Measurements from ENCODE around the gene RAB8B. TPM values are rescaled to one million over a fixed set of nuclear protein-coding genes. Genes with fewer than 3 reads are reported as not detected.

RAB8B gene
- total RNA-seq, 1 experiment from 2014 or later, result 16.0 TPM

DNA sequence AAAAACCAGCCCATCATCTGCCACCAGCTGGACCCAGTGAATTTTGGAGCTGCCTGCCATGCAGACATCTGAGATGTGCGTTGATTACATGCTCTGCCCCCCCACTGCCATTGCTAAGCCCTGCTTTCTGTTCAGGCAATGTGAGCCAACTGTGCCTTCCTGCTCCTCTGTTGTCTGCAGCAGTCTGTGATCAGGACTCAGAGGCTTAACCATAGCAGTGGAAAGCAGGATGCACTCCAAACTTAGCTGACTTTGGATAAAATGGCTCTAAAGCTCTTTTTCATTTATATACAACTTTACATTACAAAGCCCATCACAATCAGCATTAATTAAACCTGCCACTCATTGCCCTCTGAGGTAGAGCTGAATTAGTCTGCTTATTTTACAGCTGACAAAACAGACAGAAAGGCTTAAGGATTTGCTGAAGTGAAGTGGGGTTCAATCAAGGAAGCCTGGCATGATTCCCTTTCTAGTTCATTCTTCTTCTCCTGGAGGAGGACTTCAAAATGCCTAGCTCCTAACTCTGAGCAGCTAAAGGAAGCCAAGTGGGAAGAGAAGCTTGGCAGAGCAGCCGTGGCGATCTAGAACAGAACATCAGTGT is 16.5 kb upstream of the RAB8B start:
- no peak for DNase-seq
- Histone ChIP-seq H3K4me3 (no peak overlapping the region), H3K27me3 (no peaks in the 10 kb centered on the region), H3K9me3 (no peaks in the 10 kb centered on the region), H3K36me3 (no peaks in the 10 kb centered on the region)

DNA sequence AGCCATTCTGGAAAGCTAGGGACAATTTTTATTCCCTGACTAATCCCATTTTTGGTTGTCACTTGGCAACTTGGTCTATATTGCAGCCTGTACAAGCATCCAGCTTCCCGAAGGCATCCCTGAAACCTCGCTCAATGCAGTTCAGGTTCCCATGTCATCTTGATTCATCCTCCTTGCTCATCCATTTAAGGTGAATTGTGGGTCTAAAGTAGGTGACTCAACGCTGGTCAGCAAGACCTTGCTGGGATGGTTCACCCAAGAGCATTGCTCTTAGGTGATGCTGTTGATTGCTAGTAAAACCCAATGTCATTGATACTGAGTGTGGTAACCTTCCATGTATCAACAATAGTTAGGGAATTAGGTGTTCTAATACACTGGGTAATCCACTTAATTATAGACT is 13.1 kb upstream of the RAB8B start:
- H3K9me3 ChIP-seq, result no peaks in the 10 kb centered on the region
- DNase-seq, result no peak
- H3K36me3 ChIP-seq, result no peaks in the 10 kb centered on the region
- no peaks in the 10 kb centered on the region for H3K27me3 ChIP-seq
- no peak overlapping the region for H3K4me3 ChIP-seq

DNA sequence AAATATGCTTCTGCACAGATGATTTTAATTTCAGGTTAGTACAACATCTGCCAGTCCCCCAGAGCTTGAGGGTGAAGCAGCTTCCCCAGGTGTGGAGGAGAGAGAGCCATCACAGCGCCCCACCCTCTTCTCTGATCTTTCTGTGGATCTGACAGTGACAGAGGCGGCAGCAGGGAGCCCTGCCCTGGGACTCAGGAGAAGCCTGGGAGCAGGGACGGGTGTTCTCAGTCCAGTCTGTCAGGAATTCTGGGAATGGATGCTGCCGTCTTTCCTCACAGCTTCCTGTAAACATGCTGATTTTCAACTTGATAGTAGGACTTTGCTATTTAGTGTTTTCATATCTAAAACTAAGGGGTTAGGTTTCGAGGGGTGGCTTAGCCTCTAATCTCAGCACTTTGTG is 11.4 kb upstream of the RAB8B start:
- Histone ChIP-seq H3K9me3 (no peaks in the 10 kb centered on the region), H3K36me3 (no peaks in the 10 kb centered on the region), H3K27me3 (no peaks in the 10 kb centered on the region), H3K4me3 (no peak overlapping the region)
- no peak for DNase-seq

DNA sequence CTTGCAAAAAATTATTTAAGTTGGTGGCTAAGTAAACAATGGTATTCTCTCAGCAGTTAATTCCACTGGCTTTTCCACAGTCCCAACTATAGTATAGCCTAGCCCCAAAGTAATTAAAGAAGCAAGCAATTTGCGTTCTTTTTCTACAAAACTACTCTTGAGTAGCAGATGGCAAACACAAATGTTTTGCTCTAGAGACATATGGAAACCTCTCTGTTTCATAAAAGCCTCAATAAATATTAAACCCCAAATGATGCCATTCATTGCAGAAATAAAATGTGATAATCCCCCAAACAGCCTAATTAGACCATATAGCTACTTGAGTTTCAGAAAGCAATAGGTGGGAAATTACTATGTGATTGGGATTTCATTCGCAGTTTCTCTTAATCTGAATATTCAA is 8.7 kb upstream of the RAB8B start:
- Histone ChIP-seq H3K36me3 (no peaks in the 10 kb centered on the region), H3K9me3 (no peaks in the 10 kb centered on the region), H3K4me3 (no peak overlapping the region), H3K27me3 (no peaks in the 10 kb centered on the region)
- DNase-seq, result no peak

DNA sequence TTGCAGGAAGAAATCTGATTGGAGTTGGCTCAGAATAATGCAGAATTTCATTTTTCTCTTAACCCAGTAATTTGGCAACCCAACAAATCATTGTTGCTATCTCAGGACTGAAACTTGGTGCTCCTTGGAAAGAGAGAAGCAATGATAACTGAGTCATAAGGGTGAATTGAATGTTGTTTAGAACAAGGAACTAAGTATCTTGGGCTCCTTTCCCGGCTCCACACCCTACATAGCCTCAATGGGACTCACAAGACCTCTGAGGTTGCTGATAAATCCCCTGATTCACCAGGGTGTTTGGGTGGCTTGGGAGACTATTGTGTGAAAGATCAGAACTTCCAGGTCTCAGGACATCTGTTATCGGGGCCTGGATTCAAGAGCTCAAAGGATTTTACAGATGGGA is 7.8 kb upstream of the RAB8B start:
- Histone ChIP-seq H3K27me3 (no peaks in the 10 kb centered on the region), H3K9me3 (no peaks in the 10 kb centered on the region), H3K36me3 (no peaks in the 10 kb centered on the region), H3K4me3 (no peak overlapping the region)
- DNase-seq, result peak; percentile 33

DNA sequence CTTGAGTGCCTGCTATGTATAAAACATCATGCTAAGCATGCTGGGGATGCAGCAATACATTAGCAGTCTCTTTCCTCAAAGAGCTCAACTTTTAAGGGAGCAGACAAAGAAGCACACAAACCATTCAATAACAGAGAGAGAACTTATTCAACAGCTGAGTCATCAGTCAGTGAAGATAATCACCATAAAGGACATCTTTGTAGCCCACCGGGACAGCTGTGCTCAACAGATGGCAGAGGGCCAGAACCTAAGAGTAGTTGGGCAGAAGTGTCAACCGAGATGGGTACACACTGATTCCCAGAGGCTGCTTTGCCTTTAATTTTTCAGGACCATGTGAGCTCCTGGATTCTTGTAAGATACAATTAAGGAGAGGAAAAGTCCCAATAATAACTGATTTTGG is 4.2 kb upstream of the RAB8B start:
- no peaks in the 10 kb centered on the region for H3K9me3 ChIP-seq
- no peak overlapping the region for H3K4me3 ChIP-seq

DNA sequence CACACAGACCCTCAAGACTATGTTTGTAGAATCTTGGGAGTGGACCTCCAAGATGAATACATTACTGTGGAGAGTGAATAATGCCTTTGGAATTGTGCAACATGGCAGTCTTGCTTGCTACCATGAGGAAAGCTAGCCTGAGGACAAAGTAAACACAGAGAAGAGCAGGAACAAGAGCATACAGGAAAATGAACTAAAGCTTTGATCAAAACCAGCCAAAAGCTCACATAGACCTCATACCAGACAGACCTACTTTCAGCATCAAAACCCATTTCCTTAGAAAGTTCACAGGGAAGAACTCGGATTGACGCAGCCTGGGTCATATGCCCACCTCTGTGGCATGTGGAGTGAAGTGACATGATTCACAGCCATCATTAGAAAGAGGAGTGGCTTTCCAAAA is 3.3 kb upstream of the RAB8B start:
- H3K9me3 ChIP-seq, result no peaks in the 10 kb centered on the region
- no peak for DNase-seq
- H3K27me3 ChIP-seq, result no peaks in the 10 kb centered on the region
- no peak overlapping the region for H3K4me3 ChIP-seq
- no peaks in the 10 kb centered on the region for H3K36me3 ChIP-seq

More for the DNA sequence above, 4.2 kb upstream of the RAB8B start:
- Histone ChIP-seq H3K36me3 (no peaks in the 10 kb centered on the region), H3K27me3 (no peaks in the 10 kb centered on the region)
- DNase-seq, result no peak

DNA sequence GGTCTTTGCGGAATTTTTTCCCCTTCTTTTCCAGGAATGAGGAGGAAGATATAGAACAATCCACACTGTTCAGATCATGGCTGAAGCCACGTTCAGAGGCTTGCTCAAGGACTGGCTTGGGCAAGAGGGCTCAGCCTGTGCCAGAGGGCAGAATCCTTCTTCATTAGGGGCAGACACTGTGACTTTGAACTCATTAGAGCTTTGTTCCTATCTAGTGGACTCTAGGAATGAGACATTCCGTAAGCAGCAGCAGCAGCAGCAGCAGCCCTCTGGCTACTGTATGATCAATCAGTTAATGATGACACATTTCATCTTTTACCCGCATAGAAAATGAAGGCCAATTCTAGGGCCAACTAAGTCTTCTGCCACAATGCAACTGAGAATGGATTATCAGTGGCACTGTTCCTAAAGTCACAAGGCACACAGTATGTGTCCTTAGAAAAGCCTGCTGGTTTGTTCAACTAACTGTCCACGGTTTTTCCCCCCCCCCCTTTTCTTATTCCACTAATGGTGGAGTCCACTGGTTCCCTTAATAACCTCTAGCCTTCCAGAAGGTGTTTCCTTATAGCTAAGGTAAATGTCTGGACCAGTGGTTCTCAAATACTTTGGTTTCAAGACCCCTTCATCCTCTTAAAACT is 1.7 kb upstream of the RAB8B start:
- no peak overlapping the region for H3K4me3 ChIP-seq
- no peaks in the 10 kb centered on the region for H3K9me3 ChIP-seq
- no peaks in the 10 kb centered on the region for H3K27me3 ChIP-seq
- H3K36me3 ChIP-seq, result no peaks in the 10 kb centered on the region
- no peak for DNase-seq

DNA sequence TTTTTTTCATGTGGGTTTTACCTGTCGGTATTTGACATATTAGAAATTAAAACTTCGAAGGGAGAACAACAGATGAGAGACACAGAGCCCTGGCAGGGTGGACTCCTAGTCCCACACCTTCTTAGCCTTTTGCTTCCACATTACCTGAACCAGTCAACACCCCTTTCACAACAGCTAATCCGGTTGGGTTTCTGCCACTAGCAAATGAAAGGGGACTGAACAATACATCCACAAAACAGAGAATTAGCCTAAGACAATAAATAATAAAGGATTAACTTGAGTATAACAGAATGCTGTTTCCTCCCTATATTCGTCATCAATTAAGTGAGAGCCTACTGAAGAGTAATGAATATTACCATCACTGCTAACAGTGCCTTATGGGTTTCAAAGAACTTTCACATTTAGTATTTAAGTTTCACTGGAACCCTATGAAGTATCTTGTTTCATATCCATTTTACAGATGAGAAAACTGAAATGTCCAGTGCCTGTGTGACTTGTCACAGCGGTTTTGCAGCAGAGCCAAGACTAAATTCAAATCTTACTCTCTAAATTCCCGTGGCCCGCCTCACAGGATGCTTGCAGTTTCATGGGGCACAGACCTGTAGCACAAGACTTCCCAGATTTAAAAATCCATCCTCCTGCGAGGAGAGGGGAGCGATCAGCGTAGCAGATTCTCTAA is 1.0 kb upstream of the RAB8B start:
- peak overlapping the region; percentile 72 for H3K4me3 ChIP-seq
- H3K27me3 ChIP-seq, result no peaks in the 10 kb centered on the region
- no peaks in the 10 kb centered on the region for H3K9me3 ChIP-seq
- no peak for DNase-seq
- H3K36me3 ChIP-seq, result no peaks in the 10 kb centered on the region

DNA sequence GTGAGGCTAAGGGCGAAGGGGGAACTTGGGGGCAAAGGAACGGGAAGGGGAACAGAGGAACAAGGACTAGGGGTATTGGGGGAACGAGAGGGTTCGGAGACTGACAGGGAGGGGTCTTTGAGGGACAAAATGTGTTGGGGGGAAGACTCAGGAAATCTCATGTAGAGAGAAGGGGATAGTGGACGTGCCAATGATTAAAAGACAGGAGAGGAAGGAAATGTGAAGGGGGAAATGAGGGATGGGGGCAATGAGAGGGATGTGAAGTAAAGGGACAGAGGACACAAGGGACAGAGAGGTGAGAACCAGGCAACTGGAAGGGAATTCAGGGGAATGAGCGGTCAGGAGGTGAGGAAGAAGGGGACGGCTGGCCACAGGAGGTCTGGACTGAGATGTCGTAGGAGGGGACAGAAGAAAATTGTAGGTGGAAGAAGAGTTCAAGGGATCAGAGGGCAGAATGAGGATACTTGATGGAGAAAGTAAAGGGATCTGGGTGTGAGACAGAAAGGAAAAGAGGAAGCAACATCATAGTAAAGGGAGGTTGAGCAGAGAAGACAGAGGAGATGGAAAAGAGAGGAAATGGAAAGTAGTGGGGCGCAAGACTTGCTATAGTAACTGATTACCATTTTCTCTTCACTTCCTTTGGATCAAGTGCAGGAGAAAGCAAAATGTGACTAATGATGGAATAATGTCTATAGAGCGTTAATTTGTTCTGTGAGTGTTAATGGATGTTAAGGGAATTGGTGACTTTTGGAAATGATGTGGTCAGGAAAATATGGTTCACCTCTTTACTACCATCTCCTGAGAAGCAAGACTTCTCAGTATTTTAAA is 749 bp downstream of the RAB8B start:
- Histone ChIP-seq H3K27me3 (no peaks in the 10 kb centered on the region), H3K36me3 (no peaks in the 10 kb centered on the region), H3K4me3 (peak overlapping the region; percentile 72), H3K9me3 (no peaks in the 10 kb centered on the region)
- DNase-seq, result no peak

DNA sequence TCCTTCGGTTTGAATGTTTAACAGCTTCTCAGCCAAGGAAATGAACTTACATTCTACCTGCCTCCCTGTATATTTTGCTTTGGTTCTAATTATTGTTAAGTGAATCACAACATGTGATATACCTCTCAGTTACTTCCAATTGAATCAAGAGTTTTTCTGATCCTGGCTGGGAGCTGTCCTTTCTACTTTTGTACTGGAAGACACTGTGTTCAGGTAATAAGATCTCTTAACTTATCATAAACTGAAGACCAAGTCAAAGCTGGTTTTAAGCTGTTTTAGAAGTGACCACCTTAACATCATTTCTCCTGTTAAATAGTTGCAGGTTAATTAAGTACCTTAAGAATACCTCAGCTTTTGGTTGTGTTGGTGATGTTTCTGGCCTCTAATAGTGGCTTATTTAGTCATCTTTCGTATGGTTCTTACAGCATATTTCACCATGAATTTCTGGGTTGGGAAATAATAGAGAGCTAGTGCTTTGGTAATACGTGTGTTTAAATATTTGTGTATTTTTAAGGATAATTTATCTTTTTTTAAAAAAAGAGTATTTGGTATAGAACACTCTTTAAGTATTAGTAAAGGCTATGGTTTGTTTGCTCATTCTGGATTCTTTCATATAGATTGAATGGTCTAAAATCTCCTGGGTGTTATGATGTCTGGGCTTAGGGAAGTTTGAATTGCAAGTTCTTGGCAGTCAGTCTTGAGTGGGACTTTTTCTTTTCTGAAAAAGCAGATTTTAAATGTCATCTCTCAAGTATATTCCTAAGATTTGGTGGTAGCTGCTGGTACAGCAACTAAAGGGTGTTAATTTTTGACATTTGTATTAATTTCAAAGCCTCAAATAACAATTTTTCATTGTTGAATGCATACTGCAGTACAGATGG is 1.6 kb downstream of the RAB8B start:
- DNase-seq, result no peak
- Histone ChIP-seq H3K36me3 (no peaks in the 10 kb centered on the region), H3K9me3 (no peaks in the 10 kb centered on the region), H3K27me3 (no peaks in the 10 kb centered on the region), H3K4me3 (peak overlapping the region; percentile 72)

DNA sequence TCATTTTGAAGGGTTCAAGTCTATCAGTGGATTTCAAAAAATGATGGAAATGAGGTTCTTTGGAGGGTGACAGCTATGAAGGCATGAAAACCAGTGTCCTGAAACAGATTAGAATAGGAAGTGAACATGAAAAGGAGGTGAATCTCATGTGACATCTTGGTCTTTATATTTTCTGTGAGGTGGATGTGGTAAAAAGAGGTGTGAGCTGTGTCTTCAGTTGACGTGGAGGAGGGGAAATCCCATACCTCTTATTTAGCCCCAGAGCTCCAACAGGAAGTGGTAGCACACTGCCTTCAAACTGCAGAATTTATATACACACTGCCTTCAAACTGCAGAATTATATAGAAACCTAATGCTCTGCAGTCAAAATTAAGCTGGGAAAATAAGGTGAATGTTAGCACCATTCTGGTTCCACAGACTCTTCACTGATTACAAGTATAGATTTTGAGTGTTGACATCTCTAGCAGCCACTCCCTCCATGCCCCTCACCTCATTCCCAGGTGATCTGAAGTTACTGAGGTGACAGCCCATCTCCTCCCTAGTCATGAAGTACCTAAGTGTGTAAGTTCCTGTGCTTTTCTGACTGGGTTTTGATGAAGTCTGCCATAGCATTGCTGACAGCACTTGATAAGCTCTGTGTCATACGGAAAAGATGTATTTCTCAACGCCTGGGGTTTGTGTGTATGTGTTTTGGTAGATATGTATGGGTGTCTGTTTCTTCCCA is 2.7 kb downstream of the RAB8B start:
- Histone ChIP-seq H3K4me3 (no peak overlapping the region), H3K36me3 (no peaks in the 10 kb centered on the region), H3K9me3 (no peaks in the 10 kb centered on the region), H3K27me3 (no peaks in the 10 kb centered on the region)
- no peak for DNase-seq

DNA sequence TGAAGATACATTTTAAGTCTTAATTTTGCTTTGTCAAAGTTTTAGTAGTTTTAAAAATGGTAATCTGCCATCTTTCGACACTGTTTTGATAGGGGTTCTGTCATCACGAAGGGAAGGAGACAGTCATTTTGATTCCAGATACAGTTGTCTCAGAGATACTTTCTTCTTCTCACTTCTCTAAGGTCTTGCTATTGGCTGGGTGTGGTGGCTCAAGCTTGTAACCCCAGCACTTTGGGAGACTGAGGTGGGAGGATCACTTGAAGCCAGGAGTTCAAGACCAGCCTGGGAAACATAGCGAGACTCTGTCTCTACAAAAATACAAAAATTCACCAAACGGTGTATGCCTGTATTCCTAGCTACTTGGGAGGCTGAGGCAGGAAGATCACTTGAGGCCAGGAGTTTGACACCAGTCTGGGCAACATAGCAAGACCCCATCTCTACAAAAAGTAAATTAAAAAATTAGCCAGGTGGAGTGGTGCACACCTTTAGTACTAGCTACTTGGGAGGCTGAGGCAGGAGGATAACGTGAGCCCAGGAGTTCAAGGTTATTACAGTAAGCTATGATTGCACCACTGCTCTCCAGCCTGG is 3.3 kb downstream of the RAB8B start:
- no peaks in the 10 kb centered on the region for H3K27me3 ChIP-seq
- H3K4me3 ChIP-seq, result no peak overlapping the region
- H3K9me3 ChIP-seq, result no peaks in the 10 kb centered on the region
- DNase-seq, result no peak
- no peaks in the 10 kb centered on the region for H3K36me3 ChIP-seq

DNA sequence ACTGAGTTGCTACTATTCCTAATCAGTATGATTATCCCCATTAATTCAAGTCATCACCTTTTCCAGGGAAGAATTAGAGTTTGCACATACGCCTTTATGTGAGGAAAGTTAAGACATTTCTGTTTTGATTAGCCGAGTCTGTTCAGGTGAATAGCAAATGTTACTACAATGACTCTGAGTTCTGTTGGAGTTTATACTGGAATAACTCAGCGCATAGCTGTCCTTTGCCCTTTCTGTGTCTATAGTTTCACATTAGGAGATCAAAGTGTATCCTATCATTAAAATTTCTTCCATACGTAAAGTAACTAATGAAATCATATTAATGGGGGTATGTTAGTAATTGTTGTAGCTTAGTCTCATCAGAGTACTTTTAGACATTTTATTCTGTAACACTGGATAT is 4.9 kb downstream of the RAB8B start:
- H3K9me3 ChIP-seq, result no peaks in the 10 kb centered on the region
- DNase-seq, result no peak
- no peaks in the 10 kb centered on the region for H3K27me3 ChIP-seq
- no peak overlapping the region for H3K4me3 ChIP-seq
- H3K36me3 ChIP-seq, result no peaks in the 10 kb centered on the region

DNA sequence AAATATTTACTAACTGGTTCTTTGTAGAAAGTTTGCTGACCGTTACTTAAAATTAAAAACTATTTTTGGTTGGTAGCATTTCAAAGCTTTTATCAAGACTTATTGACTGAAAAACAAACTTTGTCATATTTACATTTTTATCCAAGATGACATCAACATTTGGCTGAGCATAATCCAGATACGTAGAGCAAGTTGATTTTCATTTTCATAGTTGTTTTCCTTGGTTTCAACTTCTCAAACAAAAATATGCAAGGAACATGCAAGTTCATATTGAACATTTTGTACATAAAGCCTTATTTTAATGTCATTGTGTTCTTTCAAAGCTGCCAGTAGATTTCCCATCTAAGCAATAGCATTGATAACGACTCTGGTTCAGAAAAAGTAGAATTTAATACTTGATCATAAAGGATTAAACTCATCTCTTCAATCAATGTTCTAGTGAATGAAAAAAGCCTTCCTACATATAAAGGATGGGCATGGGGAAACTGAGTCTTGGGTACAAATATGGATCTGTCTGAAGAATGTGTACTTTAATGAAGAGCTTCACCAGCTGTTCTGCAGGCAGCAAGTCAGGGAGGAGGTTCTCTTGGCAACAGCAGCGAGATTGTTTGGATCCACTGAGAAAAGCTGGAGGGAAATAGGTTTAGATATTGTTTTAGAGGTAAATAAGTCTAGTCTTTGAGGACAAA is 5.6 kb downstream of the RAB8B start:
- Histone ChIP-seq H3K4me3 (no peak overlapping the region), H3K36me3 (no peaks in the 10 kb centered on the region), H3K27me3 (no peaks in the 10 kb centered on the region), H3K9me3 (no peaks in the 10 kb centered on the region)
- DNase-seq, result no peak
